Immature natural killer cell (primary cell): Measurements from ENCODE around the gene CRISPLD2. TPM values are rescaled to one million over a fixed set of nuclear protein-coding genes. Genes with fewer than 3 reads are reported as not detected.

ENCODE experiments used
- DNase-seq, 3 donors: peaks; one replicate each; pipeline ENCODE4 v3.0.0; 2022; ENCODE audit warnings: mixed read lengths in 1 of 3
- H3K27ac Mint-ChIP-seq, 6 donors: one replicate each; pipeline ENCODE4 v1.8.0; 2020; ENCODE audit warnings: mixed read lengths in 6 of 6, mild to moderate bottlenecking in 5 of 6, inconsistent platforms in 4 of 6, moderate library complexity in 3 of 6
- H3K27me3 Mint-ChIP-seq, 3 donors: one replicate each; pipeline ENCODE4 v1.8.0; 2020 to 2021; ENCODE audit warnings: low read depth in 3 of 3, mild to moderate bottlenecking in 3 of 3, mixed read lengths in 3 of 3, moderate library complexity in 3 of 3, inconsistent platforms in 1 of 3
- H3K36me3 Mint-ChIP-seq, 3 donors: one replicate each; pipeline ENCODE4 v1.8.0; 2020; ENCODE audit warnings: mixed read lengths in 3 of 3, inconsistent platforms in 2 of 3, mild to moderate bottlenecking in 2 of 3
- H3K4me1 Mint-ChIP-seq, 2 donors: one replicate each; pipeline ENCODE4 v1.8.0; 2020; ENCODE audit warnings: inconsistent platforms in 2 of 2, mild to moderate bottlenecking in 2 of 2, mixed read lengths in 2 of 2, moderate library complexity in 1 of 2
- H3K4me3 Mint-ChIP-seq, 5 donors: one replicate each; pipeline ENCODE4 v1.8.0; 2020; ENCODE audit warnings: mild to moderate bottlenecking in 5 of 5, mixed read lengths in 5 of 5, inconsistent platforms in 3 of 5, moderate library complexity in 3 of 5
- H3K9me3 Mint-ChIP-seq, 6 donors: one replicate each; pipeline ENCODE4 v1.8.0; 2020; ENCODE audit warnings: mild to moderate bottlenecking in 6 of 6, mixed read lengths in 6 of 6, inconsistent platforms in 4 of 6, moderate library complexity in 3 of 6
- polyA plus RNA-seq, 3 donors: library from polyadenylated mRNA; unstranded; fragments of 300-500 nt; fragmentation: Illumina TruSeq; gene quantifications; one replicate each; pipeline ENCODE4 v1.2.3, GENCODE V29; 2021

Gene CRISPLD2
- polyA plus RNA-seq, 3 donors from 2014 or later, result 0.05 to 0.24 (median 0.09) TPM

GRCh38 chr16:84924331-84925091 is 104.7 kb downstream of the CRISPLD2 start:
- H3K4me3 Mint-ChIP-seq, result no peak overlapping the region
- DNase-seq, result no peak
- H3K9me3 Mint-ChIP-seq, result no peaks in the 10 kb centered on the region
- H3K36me3 Mint-ChIP-seq, result no peaks in the 10 kb centered on the region
- no peak overlapping the region for H3K27ac Mint-ChIP-seq
- peaks cover 0 to under 1% of the 10 kb centered on the region in 2 donors for H3K4me1 Mint-ChIP-seq
- peaks cover 0 to 3% (median 2%) of the 10 kb centered on the region in 3 donors for H3K27me3 Mint-ChIP-seq

- H3K27ac Mint-ChIP-seq, result no peak overlapping the region
- peaks cover 0 to 3% of the 10 kb centered on the region in 2 donors for H3K4me1 Mint-ChIP-seq
- H3K9me3 Mint-ChIP-seq, result no peaks in the 10 kb centered on the region
- no peaks in the 10 kb centered on the region for H3K36me3 Mint-ChIP-seq
- H3K4me3 Mint-ChIP-seq, result no peak overlapping the region
- H3K27me3 Mint-ChIP-seq, result peaks cover 2 to 8% (median 2%) of the 10 kb centered on the region in 3 donors
- DNase-seq, result peak; percentile 37 to 54 (median 48)
Measured at GRCh38 chr16:84925092-84925772, 105.4 kb downstream of the CRISPLD2 start.

GRCh38 chr16:84925773-84926372 is 106.1 kb downstream of the CRISPLD2 start:
- Mint-ChIP-seq H3K27ac (no peak overlapping the region), H3K36me3 (no peaks in the 10 kb centered on the region), H3K9me3 (peaks cover 0 to 2% (median 0%) of the 10 kb centered on the region in 6 donors), H3K4me3 (no peak overlapping the region), H3K27me3 (peaks cover 2 to 13% (median 2%) of the 10 kb centered on the region in 3 donors), H3K4me1 (peaks cover under 1 to 3% of the 10 kb centered on the region in 2 donors)
- DNase-seq, result no peak

- Mint-ChIP-seq H3K36me3 (no peaks in the 10 kb centered on the region), H3K4me1 (peaks cover 3 to 4% of the 10 kb centered on the region in 2 donors), H3K27ac (no peak overlapping the region), H3K4me3 (no peak overlapping the region), H3K9me3 (peaks cover 0 to 4% (median 0%) of the 10 kb centered on the region in 6 donors), H3K27me3 (peaks cover 2 to 17% (median 2%) of the 10 kb centered on the region in 3 donors)
- DNase-seq, result no peak
Measured at GRCh38 chr16:84926462-84926861, 106.7 kb downstream of the CRISPLD2 start.

GRCh38 chr16:84927621-84928591 is 108.1 kb downstream of the CRISPLD2 start:
- no peak for DNase-seq
- H3K4me1 Mint-ChIP-seq, result peaks cover 3 to 4% of the 10 kb centered on the region in 2 donors
- peaks cover 2 to 17% (median 2%) of the 10 kb centered on the region in 3 donors for H3K27me3 Mint-ChIP-seq
- no peak overlapping the region for H3K4me3 Mint-ChIP-seq
- H3K36me3 Mint-ChIP-seq, result no peaks in the 10 kb centered on the region
- H3K27ac Mint-ChIP-seq, result no peak overlapping the region
- peaks cover 0 to 4% (median 0%) of the 10 kb centered on the region in 6 donors for H3K9me3 Mint-ChIP-seq

GRCh38 chr16:84928679-84929420 is 109.1 kb downstream of the CRISPLD2 start:
- Mint-ChIP-seq H3K4me3 (no peak overlapping the region), H3K9me3 (peaks cover 0 to 4% (median 0%) of the 10 kb centered on the region in 6 donors), H3K4me1 (peaks cover 3 to 4% of the 10 kb centered on the region in 2 donors), H3K27ac (peak overlapping the region in 5 of 6 donors; percentile 45 to 84 (median 61)), H3K36me3 (no peaks in the 10 kb centered on the region), H3K27me3 (peaks cover 2 to 17% (median 2%) of the 10 kb centered on the region in 3 donors)
- no peak for DNase-seq

GRCh38 chr16:84929421-84930297 is 109.9 kb downstream of the CRISPLD2 start:
- H3K9me3 Mint-ChIP-seq, result peaks cover 0 to 4% (median 0%) of the 10 kb centered on the region in 6 donors
- no peaks in the 10 kb centered on the region for H3K36me3 Mint-ChIP-seq
- no peak overlapping the region for H3K4me3 Mint-ChIP-seq
- H3K27me3 Mint-ChIP-seq, result peaks cover 2 to 17% (median 2%) of the 10 kb centered on the region in 3 donors
- peak overlapping the region; percentile 48 to 84 (median 66) for H3K27ac Mint-ChIP-seq
- H3K4me1 Mint-ChIP-seq, result peaks cover 3 to 4% of the 10 kb centered on the region in 2 donors
- peak in 1 of 3 donors; percentile 2 for DNase-seq

- peak; percentile 15 to 27 (median 22) for DNase-seq
- peaks cover 0 to 4% (median 0%) of the 10 kb centered on the region in 6 donors for H3K9me3 Mint-ChIP-seq
- H3K27me3 Mint-ChIP-seq, result peaks cover 2 to 17% (median 2%) of the 10 kb centered on the region in 3 donors
- peak overlapping the region in 5 of 6 donors; percentile 40 to 84 (median 60) for H3K27ac Mint-ChIP-seq
- H3K4me3 Mint-ChIP-seq, result no peak overlapping the region
- no peaks in the 10 kb centered on the region for H3K36me3 Mint-ChIP-seq
- peaks cover 3 to 4% of the 10 kb centered on the region in 2 donors for H3K4me1 Mint-ChIP-seq
Measured at GRCh38 chr16:84930298-84931106, 110.7 kb downstream of the CRISPLD2 start.

GRCh38 chr16:84931107-84931494 is 111.3 kb downstream of the CRISPLD2 start:
- H3K27me3 Mint-ChIP-seq, result peaks cover 2 to 17% (median 2%) of the 10 kb centered on the region in 3 donors
- H3K4me3 Mint-ChIP-seq, result no peak overlapping the region
- H3K36me3 Mint-ChIP-seq, result no peaks in the 10 kb centered on the region
- peaks cover 0 to 4% (median 0%) of the 10 kb centered on the region in 6 donors for H3K9me3 Mint-ChIP-seq
- DNase-seq, result no peak
- H3K4me1 Mint-ChIP-seq, result peaks cover 3 to 4% of the 10 kb centered on the region in 2 donors
- H3K27ac Mint-ChIP-seq, result peak overlapping the region in 5 of 6 donors; percentile 31 to 74 (median 60)

- no peak for DNase-seq
- H3K4me1 Mint-ChIP-seq, result peaks cover 3 to 4% of the 10 kb centered on the region in 2 donors
- H3K9me3 Mint-ChIP-seq, result peaks cover 0 to 4% (median 0%) of the 10 kb centered on the region in 6 donors
- peak overlapping the region in 4 of 6 donors; percentile 44 to 74 (median 66) for H3K27ac Mint-ChIP-seq
- no peak overlapping the region for H3K4me3 Mint-ChIP-seq
- H3K27me3 Mint-ChIP-seq, result peaks cover 2 to 17% (median 4%) of the 10 kb centered on the region in 3 donors
- H3K36me3 Mint-ChIP-seq, result no peaks in the 10 kb centered on the region
Measured at GRCh38 chr16:84931506-84931905, 111.7 kb downstream of the CRISPLD2 start.

- no peak overlapping the region for H3K4me3 Mint-ChIP-seq
- peaks cover 0 to 4% (median 0%) of the 10 kb centered on the region in 6 donors for H3K9me3 Mint-ChIP-seq
- no peak for DNase-seq
- peaks cover 0 to 17% (median 4%) of the 10 kb centered on the region in 3 donors for H3K27me3 Mint-ChIP-seq
- no peak overlapping the region for H3K27ac Mint-ChIP-seq
- no peaks in the 10 kb centered on the region for H3K36me3 Mint-ChIP-seq
- peaks cover 3 to 4% of the 10 kb centered on the region in 2 donors for H3K4me1 Mint-ChIP-seq
Measured at GRCh38 chr16:84932681-84933080, 112.9 kb downstream of the CRISPLD2 start.
